Forelimb muscle (tissue), 1 donor: ENCODE measurements around the gene ENOX2. TPM values are rescaled to one million over a fixed set of nuclear protein-coding genes. Genes with fewer than 3 reads are reported as not detected.

Experiments
- DNase-seq: peaks from one replicate; pipeline ENCODE4 v3.0.0-alpha.2; 2013; ENCODE audit warnings: low read depth
- polyA plus RNA-seq: library from polyadenylated mRNA; unstranded; fragments of 120-200 nt; gene quantifications from one replicate; pipeline ENCODE4 v1.2.1, GENCODE V29; 2013; ENCODE audit not compliant: insufficient read length

The ENOX2 gene
- polyA plus RNA-seq, 1 donor, result 9.7 TPM

- no peak for DNase-seq
Measured at GRCh38 chrX:130884627-130885026, 18.4 kb downstream of the ENOX2 start.

DNA sequence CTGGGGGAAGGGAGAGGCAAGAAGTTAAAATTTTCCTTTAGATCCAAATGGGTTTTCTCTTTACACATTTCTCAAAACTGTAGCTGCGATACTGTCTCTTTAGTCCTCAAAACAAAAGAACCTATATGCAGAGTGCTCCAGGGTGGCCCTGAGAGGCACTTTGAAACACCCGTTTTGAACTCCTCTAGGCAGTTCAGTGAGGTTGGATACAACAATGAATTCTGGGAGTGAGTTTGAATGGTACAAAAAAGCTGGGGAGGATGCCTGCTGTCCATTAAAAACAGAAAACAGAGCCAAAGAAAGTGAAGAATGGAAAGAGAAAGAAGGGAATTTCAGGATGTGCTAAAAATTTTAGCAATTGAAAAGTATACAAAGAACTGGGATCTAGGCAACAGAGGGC lies 23.1 kb downstream of the ENOX2 start:
- no peak for DNase-seq

DNA sequence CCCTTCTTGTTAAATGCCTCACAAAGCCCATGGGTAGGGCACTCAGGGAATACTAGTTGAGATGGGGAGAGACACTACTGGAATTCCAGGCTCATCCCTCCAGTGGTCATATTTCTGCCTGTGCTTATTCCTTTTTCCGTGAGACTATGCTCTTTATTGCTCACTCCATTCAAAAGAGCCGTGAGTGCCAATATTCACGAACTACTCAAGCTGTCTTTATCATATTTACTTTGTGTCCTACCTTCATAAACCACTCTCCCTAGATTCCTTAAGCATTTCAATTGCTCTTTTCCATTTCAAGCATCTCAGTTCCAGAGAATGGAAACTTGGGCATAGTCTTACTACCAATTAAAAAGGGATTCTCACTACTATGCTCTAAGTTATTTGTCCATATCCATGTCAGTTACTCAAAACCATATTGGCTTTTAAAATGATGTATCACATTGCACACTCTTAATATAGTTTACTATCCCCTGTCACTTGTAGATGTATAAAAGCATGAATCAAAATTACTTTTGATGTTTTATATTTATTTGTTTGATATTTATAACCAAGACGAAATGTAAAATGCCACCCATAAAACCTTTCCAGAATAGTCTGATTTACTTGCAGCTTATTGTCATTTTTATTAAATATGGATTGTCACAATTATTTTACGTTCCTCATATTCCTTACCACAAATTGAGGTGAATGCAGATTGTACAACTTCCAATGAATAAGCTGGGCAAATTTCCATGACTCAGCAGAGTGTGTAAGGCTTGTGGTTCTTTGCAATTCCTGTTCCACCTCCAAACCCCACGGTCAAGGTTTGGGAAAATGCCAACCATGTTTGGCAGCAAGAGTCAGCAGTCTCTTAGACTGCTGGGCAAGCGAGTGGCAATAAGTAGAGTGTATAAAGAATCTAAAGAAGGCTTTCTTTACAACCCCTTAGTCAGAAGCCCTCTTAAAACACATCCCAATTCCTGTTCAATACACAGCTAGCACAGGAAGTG lies 24.4 kb downstream of the ENOX2 start:
- DNase-seq, result no peak

DNA sequence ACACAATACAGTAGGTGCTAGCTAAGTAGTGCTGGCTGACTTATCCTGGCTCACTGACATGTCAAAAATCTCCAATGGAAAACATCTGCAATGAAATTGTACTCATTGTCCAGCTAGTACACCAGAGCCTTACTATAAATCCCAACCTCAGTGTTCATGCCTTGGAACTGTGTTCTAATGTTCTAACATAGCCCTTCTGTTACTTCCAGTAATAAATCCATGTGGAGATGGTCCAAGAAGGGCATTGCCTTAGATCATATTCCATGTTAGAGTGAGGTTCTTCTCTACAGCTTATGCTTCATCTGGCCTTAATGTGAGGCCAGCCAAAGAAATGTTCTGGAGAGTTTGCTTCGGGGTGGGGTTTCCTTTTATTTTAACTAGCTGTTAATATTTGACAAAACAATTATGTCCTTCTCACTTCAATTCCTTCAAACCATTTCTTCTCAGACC lies 25.1 kb downstream of the ENOX2 start:
- DNase-seq, result no peak

GRCh38 chrX:130876226-130876625 lies 26.8 kb downstream of the ENOX2 start:
- no peak for DNase-seq

DNA sequence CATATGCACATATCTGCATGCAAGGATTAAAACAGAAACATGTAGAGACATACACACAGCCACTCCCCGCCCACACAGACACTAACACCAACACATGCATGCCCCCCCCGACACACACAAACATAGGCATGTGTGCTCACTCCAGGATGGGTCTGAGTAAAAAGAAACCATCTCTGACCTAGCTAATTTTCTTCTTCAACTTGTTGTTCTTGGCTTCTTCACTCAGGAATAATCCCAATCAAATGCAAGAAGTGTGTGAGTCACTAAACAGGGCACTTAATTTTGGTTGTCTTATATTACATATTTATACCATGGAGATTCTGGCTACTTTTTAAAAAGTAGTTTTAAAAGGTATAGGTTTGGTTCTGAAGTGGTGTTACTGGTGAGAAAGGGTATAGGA lies 28.3 kb downstream of the ENOX2 start:
- no peak for DNase-seq

- DNase-seq, result no peak
Measured at GRCh38 chrX:130869239-130869638, 33.8 kb downstream of the ENOX2 start.

- DNase-seq, result no peak
Measured at GRCh38 chrX:130861462-130861861, 41.5 kb downstream of the ENOX2 start.

- no peak for DNase-seq
Measured at GRCh38 chrX:130857207-130857606, 45.8 kb downstream of the ENOX2 start.

DNA sequence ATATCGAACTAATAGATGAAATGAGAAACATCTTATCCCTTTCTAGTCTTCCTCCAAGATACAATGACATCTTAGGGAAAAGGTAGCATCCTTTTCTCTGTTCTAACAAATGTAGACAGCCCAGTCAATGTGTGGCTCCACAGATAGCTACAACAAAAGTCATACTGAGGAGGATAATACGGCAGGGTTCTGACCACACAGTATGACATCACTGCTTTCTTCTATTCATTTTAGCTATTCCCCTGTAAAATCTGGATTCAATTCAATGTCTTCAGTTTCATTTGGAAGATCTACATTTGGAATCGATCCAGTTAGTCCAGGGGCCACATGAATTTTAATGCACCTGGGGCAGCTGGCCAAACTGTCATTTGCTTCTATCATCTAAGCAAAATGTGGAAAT lies 51.4 kb downstream of the ENOX2 start:
- no peak for DNase-seq

DNA sequence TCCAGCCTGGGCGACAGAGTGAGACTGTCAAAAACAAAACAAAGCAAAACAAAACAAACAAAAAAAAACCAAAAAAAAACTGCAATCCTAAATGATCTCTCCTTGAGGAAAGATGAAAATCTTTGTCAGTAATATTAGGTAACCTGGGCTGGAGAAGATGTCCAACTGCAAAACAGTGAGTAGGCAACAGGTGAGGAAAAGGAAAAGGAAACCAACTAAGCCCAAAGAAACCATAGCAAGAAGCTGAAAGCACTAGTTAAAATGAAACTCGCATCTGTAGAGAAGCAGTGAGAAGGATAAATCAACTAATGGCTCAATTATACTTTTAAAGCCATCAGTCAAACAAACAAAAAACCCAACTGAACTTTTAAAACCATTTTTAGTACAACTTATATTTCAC lies 54.2 kb downstream of the ENOX2 start:
- no peak for DNase-seq

GRCh38 chrX:130846746-130847145 lies 56.3 kb downstream of the ENOX2 start:
- DNase-seq, result no peak

- no peak for DNase-seq
Measured at GRCh38 chrX:130841776-130842175, 61.2 kb downstream of the ENOX2 start.

GRCh38 chrX:130840345-130840744 lies 62.7 kb downstream of the ENOX2 start:
- no peak for DNase-seq

DNA sequence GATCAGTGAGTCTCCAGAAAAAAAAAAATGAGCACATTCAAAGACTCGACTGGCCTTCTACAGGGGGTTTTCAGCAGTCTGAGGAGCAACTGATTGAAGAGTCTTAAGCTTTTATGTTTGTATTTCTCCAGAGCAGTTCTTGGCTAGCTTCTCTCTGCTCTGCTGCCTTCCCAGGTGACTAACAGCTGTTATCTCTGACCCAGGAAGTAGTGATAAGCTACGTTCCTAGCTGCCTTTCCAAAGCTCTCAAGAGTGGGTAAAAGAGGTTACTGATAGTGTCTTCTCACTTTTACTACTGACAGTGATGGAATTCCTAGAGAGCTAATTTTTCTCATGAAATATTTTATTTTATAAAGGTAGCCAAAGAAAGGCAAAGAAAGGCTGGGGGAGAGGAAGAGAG lies 66.6 kb downstream of the ENOX2 start:
- DNase-seq, result no peak

- no peak for DNase-seq
Measured at GRCh38 chrX:130834830-130835229, 68.2 kb downstream of the ENOX2 start.

- no peak for DNase-seq
Measured at GRCh38 chrX:130834149-130834548, 68.9 kb downstream of the ENOX2 start.

- no peak for DNase-seq
Measured at GRCh38 chrX:130831347-130831722, 71.7 kb downstream of the ENOX2 start.

DNA sequence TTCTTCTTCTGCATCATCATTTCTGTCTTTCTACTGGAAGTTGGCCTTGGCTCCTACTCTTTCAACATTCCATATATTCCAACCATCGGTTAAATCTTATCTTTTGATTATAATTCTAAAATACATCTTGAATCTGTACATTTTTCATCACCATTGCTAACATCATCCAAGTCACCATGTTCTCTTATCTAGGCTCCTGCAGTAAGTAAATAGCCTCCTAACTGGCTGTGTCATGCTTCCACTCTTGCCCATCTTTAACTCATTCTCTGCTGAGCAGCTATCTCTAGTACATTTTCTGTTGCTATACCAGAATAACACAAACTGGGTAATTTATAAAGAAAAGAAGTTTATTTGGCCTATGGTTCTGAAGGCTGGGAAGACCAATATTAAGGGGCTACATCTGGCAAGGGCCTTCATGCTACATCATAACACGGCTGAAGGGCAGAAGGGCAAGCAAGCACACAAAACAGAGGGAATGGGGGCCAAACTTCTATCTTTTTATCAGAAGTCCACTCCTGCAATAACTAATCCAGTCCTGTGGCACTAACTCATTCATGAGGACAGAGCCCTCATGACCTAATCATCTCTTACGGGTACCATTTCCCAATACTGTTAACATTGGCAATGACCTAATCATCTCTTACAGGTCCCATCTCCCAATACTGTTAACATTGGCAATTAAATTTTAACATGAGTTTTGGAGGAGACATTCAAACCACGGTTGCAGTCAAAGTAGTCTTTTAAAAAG lies 72.2 kb downstream of the ENOX2 start:
- no peak for DNase-seq

DNA sequence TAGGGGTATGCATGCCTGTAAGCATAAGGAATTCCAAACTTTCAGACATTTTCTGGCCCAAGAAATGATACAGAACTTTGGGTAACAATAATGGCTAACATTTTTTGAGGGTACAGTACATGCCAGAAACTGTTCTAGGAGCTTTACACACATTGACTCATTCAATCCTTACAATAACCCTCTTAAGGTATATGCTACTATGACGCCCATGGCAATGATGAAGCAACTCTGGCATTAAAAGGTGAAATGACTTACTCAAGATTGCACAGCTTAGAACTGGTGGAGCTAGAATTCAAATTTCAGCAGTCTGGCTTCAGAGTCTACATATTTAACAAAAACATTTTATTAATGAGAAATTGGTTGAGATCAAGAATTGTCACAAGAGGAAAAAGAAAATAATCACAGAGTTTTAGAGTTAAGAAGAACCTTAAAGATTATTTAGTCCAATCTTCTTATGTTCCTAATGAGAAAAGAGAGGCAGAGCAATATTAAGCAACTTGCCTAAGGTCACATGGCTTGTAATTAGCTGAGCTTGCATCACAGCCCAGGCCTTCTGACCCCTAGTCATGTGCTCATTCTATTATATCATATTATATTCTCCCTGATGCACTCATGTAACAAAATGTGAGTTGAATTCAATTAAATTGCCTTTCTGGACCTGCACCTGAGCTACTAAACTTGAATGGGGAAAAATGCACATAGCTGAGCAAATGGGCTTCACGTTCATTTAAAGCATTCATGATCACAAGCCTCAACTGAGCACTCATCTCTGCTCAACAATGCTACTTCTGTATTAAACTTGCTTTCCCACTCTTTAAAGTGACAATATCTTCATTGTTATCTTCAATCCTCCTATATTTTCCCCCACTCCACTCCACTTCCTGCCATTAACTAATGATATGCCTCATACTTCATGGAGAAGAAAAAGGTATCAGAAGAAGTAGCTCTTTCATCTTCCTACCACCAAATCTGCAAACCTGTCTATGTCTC lies 73.2 kb downstream of the ENOX2 start:
- no peak for DNase-seq

- DNase-seq, result no peak
Measured at GRCh38 chrX:130828641-130829040, 74.4 kb downstream of the ENOX2 start.

DNA sequence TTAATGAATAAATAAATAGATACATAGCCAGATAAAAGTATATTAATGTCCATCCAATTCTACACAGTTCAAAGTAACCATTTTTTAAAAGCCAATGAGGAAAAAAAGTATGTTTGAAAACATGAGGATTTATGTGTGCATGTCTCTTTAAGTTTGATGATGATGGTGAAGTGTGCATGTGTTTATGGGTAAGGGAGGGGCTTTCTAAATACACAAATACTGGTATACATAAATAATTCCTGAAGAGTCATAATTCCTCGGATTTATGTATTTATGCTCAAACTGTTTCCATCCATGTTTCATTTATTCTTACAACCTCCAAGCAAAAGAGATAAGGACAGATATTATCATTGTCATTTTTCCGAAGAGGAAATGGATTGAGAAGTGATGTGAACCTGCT lies 75.4 kb downstream of the ENOX2 start:
- no peak for DNase-seq
